Stomach (tissue), 4 donors: ENCODE data around the gene HOXB3.

Experiments used
- POLR2A ChIP-seq, 4 donors: fragments of 450-650 bp; IDR thresholded peaks; one replicate each; pipeline ENCODE4 v1.6.1; 2016; ENCODE audit warnings: antibody characterized with exemption in 4 of 4, control low read depth in 2 of 4, mild to moderate bottlenecking in 1 of 4, moderate library complexity in 1 of 4
- POLR2AphosphoS5 ChIP-seq, 3 donors: sonication (generic); formaldehyde crosslinking; IDR thresholded peaks; one replicate each; pipeline ENCODE4 v1.6.1; 2016; ENCODE audit warnings: antibody characterized with exemption in 3 of 3
- TF ChIP-seq, protein P1 (sequence below), 7 experiments: fragments of 450-650 bp in 4 of 7; fragments of 200-600 bp in 3 of 7; sonication (generic) in 3 of 7; IDR thresholded peaks; one replicate each; pipeline ENCODE4 v1.5.1; 2016 to 2019; ENCODE audit warnings: antibody characterized with exemption in 7 of 7, control low read depth in 2 of 7, mild to moderate bottlenecking in 1 of 7

DNA sequence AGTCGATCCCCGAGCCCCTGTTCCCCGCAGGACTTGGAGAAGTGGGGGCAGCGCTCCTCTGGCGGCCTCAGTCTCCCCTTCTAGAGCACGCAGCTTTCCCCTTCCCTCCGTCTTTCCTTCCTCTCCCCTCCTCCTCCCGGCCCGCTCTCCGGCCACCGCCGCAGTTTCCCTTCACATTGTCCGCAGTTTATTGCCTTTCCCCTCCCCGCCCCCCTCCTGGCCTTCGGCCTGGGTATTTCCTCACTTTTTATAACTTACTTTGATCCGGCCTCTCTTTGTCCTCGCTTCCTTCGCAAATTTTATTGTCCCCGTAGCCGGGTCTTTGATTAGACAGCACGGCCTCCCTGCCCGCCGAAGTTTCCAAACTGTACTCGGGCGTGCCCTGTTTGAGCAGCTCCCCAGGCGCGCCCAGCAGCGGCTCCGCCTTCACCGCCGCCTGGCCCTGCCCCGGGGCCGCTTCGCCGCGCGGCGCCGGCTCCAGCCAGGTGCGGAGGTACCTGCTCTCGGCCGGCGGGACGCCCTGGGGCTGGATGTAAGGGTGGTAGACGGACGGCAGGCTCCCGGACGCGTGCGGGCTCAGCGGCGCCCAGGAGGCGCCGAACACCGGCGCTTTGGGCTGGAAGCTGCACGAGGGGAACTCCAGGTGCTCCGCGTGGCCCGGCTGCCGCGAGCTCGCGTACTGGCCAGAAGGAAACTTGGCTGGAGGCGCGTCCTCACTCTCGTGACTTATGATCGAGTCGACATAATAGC, 35.6 kb upstream of the HOXB3 start:
- TF ChIP-seq, protein P1, sequence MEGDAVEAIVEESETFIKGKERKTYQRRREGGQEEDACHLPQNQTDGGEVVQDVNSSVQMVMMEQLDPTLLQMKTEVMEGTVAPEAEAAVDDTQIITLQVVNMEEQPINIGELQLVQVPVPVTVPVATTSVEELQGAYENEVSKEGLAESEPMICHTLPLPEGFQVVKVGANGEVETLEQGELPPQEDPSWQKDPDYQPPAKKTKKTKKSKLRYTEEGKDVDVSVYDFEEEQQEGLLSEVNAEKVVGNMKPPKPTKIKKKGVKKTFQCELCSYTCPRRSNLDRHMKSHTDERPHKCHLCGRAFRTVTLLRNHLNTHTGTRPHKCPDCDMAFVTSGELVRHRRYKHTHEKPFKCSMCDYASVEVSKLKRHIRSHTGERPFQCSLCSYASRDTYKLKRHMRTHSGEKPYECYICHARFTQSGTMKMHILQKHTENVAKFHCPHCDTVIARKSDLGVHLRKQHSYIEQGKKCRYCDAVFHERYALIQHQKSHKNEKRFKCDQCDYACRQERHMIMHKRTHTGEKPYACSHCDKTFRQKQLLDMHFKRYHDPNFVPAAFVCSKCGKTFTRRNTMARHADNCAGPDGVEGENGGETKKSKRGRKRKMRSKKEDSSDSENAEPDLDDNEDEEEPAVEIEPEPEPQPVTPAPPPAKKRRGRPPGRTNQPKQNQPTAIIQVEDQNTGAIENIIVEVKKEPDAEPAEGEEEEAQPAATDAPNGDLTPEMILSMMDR (IDR thresholded peaks at IDR 0.05), result no peak
- TF ChIP-seq POLR2A (IDR thresholded peaks at IDR 0.05), result no peak
- no peak for TF ChIP-seq POLR2AphosphoS5 (IDR thresholded peaks at IDR 0.05)
